GM12891 (cell line): ENCODE measurements around the gene TPD52L2.

ENCODE experiments used
- PAX5 ChIP-seq: IDR thresholded peaks from 2 replicates; pipeline ENCODE4 v1.6.1; 2011; ENCODE audit warnings: low read length, moderate library complexity, mild to moderate bottlenecking; ENCODE audit not compliant: insufficient read depth, severe bottlenecking
- POLR2A ChIP-seq: IDR thresholded peaks from 2 replicates; pipeline ENCODE4 v1.6.1; 2011; ENCODE audit warnings: low read depth, low read length, control low read depth
- POLR2AphosphoS5 ChIP-seq: IDR thresholded peaks from 2 replicates; pipeline ENCODE4 v1.6.1; 2011; ENCODE audit warnings: low read depth, low read length, control low read depth
- POU2F2 ChIP-seq: IDR thresholded peaks from 2 replicates; pipeline ENCODE4 v1.6.1; 2011; ENCODE audit warnings: low read depth, mild to moderate bottlenecking, control low read depth, low read length, moderate library complexity
- SPI1 ChIP-seq: IDR thresholded peaks from 2 replicates; pipeline ENCODE4 v1.6.1; 2011; ENCODE audit warnings: low read depth, low read length, control low read depth
- TAF1 ChIP-seq: IDR thresholded peaks from 2 replicates; pipeline ENCODE4 v1.6.1; 2011; ENCODE audit warnings: low read depth, low read length, control low read depth

- no peak for TF ChIP-seq POLR2A
- no peak for TF ChIP-seq TAF1
- TF ChIP-seq POU2F2 = no peak
- no peak for TF ChIP-seq POLR2AphosphoS5
- no peak for TF ChIP-seq SPI1
- no peak for TF ChIP-seq PAX5
These were observed 14.0 kb downstream of the TPD52L2 start for GRCh38 chr20:63878899-63879663.
